Smooth muscle cell (in vitro differentiated cells): Measurements from ENCODE around the gene PITPNB. TPM values are rescaled to one million over a fixed set of nuclear protein-coding genes. Genes with fewer than 3 reads are reported as not detected.

ENCODE experiments used
- DNase-seq: peaks from one replicate; lab custom pipeline; 2025; ENCODE audit not compliant: unreplicated experiment; lab: John Stamatoyannopoulos, UW
- H2AFZ ChIP-seq: fragments of 200-600 bp; sonication (generic); 2 replicates; pipeline ENCODE4 v1.6.0; 2016; ENCODE audit warnings: antibody characterized with exemption, low read depth, mild to moderate bottlenecking
- H3F3A ChIP-seq: fragments of 200-600 bp; sonication (generic); 2 replicates; pipeline ENCODE4 v1.6.0; 2017; ENCODE audit warnings: antibody characterized with exemption, low read depth
- H3K27ac ChIP-seq: fragments of 200-600 bp; sonication (generic); 2 replicates; pipeline ENCODE4 v1.5.1; 2016; ENCODE audit warnings: low read depth, mild to moderate bottlenecking
- H3K27me3 ChIP-seq: fragments of 200-600 bp; sonication (generic); 2 replicates; pipeline ENCODE4 v1.6.1; 2016; ENCODE audit warnings: low read depth, mild to moderate bottlenecking
- H3K36me3 ChIP-seq: fragments of 200-600 bp; sonication (generic); 2 replicates; pipeline ENCODE4 v1.5.1; 2016; ENCODE audit warnings: low read depth
- H3K4me1 ChIP-seq: fragments of 200-600 bp; sonication (generic); 2 replicates; pipeline ENCODE4 v1.5.1; 2016; ENCODE audit warnings: low read depth
- H3K4me2 ChIP-seq: fragments of 200-600 bp; sonication (generic); 2 replicates; pipeline ENCODE4 v1.6.0; 2016; ENCODE audit warnings: mild to moderate bottlenecking
- H3K4me3 ChIP-seq: fragments of 200-600 bp; sonication (generic); 2 replicates; pipeline ENCODE4 v1.5.1; 2016; ENCODE audit warnings: mild to moderate bottlenecking
- H3K79me2 ChIP-seq: fragments of 200-600 bp; sonication (generic); 2 replicates; pipeline ENCODE4 v1.6.0; 2016; ENCODE audit warnings: low read depth, mild to moderate bottlenecking
- H3K9ac ChIP-seq: fragments of 200-600 bp; sonication (generic); 2 replicates; pipeline ENCODE4 v1.6.0; 2016; ENCODE audit warnings: low read depth
- H3K9me3 ChIP-seq: fragments of 200-600 bp; sonication (generic); replicated peaks from 2 replicates; pipeline ENCODE4 v1.5.1; 2016; ENCODE audit warnings: low read depth
- H4K20me1 ChIP-seq: fragments of 200-600 bp; sonication (generic); 2 replicates; pipeline ENCODE4 v1.6.0; 2016; ENCODE audit warnings: low read depth
- CTCF ChIP-seq: fragments of 200-600 bp; sonication (generic); IDR thresholded peaks from 2 replicates; pipeline ENCODE4 v1.5.1; 2017; ENCODE audit warnings: borderline replicate concordance, mild to moderate bottlenecking, antibody characterized with exemption; ENCODE audit not compliant: insufficient read depth, poor library complexity, severe bottlenecking
- WGBS: methylation state at CpG from one replicate; pipeline ENCODE4 v1.1.7; 2016; ENCODE audit warnings: low lambda C conversion rate; 5-methylcytosine and 5-hydroxymethylcytosine counted together
- polyA plus RNA-seq: library from polyadenylated mRNA; unstranded; fragments of >200 nt; fragmentation: Nextera tagmentation; extraction: Ambion mirVana; gene quantifications from 2 replicates; pipeline ENCODE4 v1.2.1, GENCODE V29; 2016
- total RNA-seq: library from RNA; depleted of rRNA; stranded (reverse); fragments of >200 nt; gene quantifications from 2 replicates; pipeline ENCODE4 v1.2.3, GENCODE V29; 2014

Gene PITPNB
- total and polyA plus RNA-seq, 2 experiments from 2014 or later: 37.8 to 47.0 TPM

GRCh38 chr22:27961680-27962079 lies 42.6 kb upstream of the PITPNB start:
- H3F3A ChIP-seq: peaks cover 5% of the 10 kb centered on the region
- no peaks in the 10 kb centered on the region for H3K27me3 ChIP-seq
- no peak overlapping the region for H3K9ac ChIP-seq
- no peaks in the 10 kb centered on the region for H3K9me3 ChIP-seq
- peak overlapping the region; percentile 73 for H3K27ac ChIP-seq
- H3K4me1 ChIP-seq: peaks cover 14% of the 10 kb centered on the region
- no peak for TF ChIP-seq CTCF
- WGBS: 92% methylated on average over 1 of the region's 1 CpG
- H3K4me2 ChIP-seq: peak overlapping the region; percentile 71
- no peak overlapping the region for H3K4me3 ChIP-seq
- DNase-seq: no peak
- no peaks in the 10 kb centered on the region for H4K20me1 ChIP-seq
- H3K36me3 ChIP-seq: no peaks in the 10 kb centered on the region
- no peak overlapping the region for H2AFZ ChIP-seq
- H3K79me2 ChIP-seq: no peaks in the 10 kb centered on the region

GRCh38 chr22:27961182-27961581 lies 42.1 kb upstream of the PITPNB start:
- 34% methylated on average over 4 of the region's 4 CpGs for WGBS
- no peak overlapping the region for H3K27ac ChIP-seq
- no peak for DNase-seq
- no peak overlapping the region for H2AFZ ChIP-seq
- no peaks in the 10 kb centered on the region for H3K9me3 ChIP-seq
- no peaks in the 10 kb centered on the region for H3K36me3 ChIP-seq
- H3K4me2 ChIP-seq: peak overlapping the region; percentile 71
- H3K4me1 ChIP-seq: peaks cover 14% of the 10 kb centered on the region
- no peak for TF ChIP-seq CTCF
- no peaks in the 10 kb centered on the region for H3K27me3 ChIP-seq
- no peak overlapping the region for H3K9ac ChIP-seq
- H3K79me2 ChIP-seq: no peaks in the 10 kb centered on the region
- no peaks in the 10 kb centered on the region for H4K20me1 ChIP-seq
- no peak overlapping the region for H3K4me3 ChIP-seq
- H3F3A ChIP-seq: peaks cover 5% of the 10 kb centered on the region

GRCh38 chr22:27959335-27960090 lies 40.5 kb upstream of the PITPNB start:
- Histone ChIP-seq H3K79me2 (no peaks in the 10 kb centered on the region), H3K9ac (no peak overlapping the region), H3K4me3 (no peak overlapping the region), H3K4me2 (no peak overlapping the region), H3K9me3 (no peaks in the 10 kb centered on the region), H3F3A (peaks cover 5% of the 10 kb centered on the region), H3K27ac (no peak overlapping the region), H3K36me3 (no peaks in the 10 kb centered on the region), H4K20me1 (no peaks in the 10 kb centered on the region), H3K4me1 (peaks cover 14% of the 10 kb centered on the region), H3K27me3 (no peaks in the 10 kb centered on the region), H2AFZ (no peak overlapping the region)
- WGBS: 87% methylated on average over 8 of the region's 8 CpGs
- no peak for TF ChIP-seq CTCF
- no peak for DNase-seq

GRCh38 chr22:27952779-27953178 lies 33.7 kb upstream of the PITPNB start:
- WGBS: 80% methylated on average over 3 of the region's 3 CpGs
- H2AFZ ChIP-seq: no peak overlapping the region

More at GRCh38 chr22:27952779-27953178, 33.7 kb upstream of the PITPNB start:
- Histone ChIP-seq H3K4me3 (no peak overlapping the region), H3K27me3 (no peaks in the 10 kb centered on the region), H3K27ac (peak overlapping the region; percentile 39), H3K4me2 (no peak overlapping the region), H3K9me3 (no peaks in the 10 kb centered on the region), H4K20me1 (no peaks in the 10 kb centered on the region), H3K4me1 (no peaks in the 10 kb centered on the region), H3K36me3 (no peaks in the 10 kb centered on the region), H3F3A (no peaks in the 10 kb centered on the region), H3K79me2 (no peaks in the 10 kb centered on the region), H3K9ac (no peak overlapping the region)
- DNase-seq: no peak
- TF ChIP-seq CTCF: no peak
